GM19324 (cell line): ENCODE data around the gene IGSF3.
"Not testable (repeated sequence)": the region's sequence is repeated elsewhere in the genome, so short reads cannot be mapped to it uniquely, and the experiment has no call there.

Experiments
- ATAC-seq: cut with Tn5 transposase; IDR thresholded peaks from one replicate; pipeline ENCODE4 v1.9.1; 2021; ENCODE audit warnings: mild to moderate bottlenecking, moderate library complexity; ENCODE audit not compliant: unreplicated experiment, low FRiP score

The IGSF3 gene

GRCh38 chr1:116631996-116632925, 35.3 kb downstream of the IGSF3 start:
- ATAC-seq: not testable (repeated sequence)

- not testable (repeated sequence) for ATAC-seq
These were observed 36.0 kb downstream of the IGSF3 start for GRCh38 chr1:116631554-116631953.

GRCh38 chr1:116630057-116630456, 37.5 kb downstream of the IGSF3 start:
- not testable (repeated sequence) for ATAC-seq

GRCh38 chr1:116629441-116629840, 38.1 kb downstream of the IGSF3 start:
- ATAC-seq: not testable (repeated sequence)

- no peak for ATAC-seq
These were observed 39.1 kb downstream of the IGSF3 start for GRCh38 chr1:116628448-116628847.

DNA sequence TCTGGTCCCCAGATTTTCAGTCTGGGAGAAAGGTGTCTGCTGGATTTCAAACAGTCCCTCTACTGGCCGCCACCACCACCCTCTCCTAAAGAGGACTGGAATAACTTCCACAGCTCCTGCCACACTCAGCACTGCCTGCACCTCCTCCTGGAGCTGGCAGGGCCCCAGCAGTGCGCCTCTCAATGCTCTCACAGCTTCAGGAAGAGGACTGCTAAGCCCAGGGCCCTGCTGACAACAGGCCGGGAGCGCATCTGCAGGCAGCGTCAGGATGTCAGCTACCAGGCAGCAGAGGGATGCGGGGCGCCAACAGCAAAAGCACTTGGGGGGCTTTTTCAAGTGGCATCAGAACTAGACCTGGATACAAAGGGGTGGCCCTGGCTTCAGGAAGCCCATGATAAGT, 40.2 kb downstream of the IGSF3 start:
- not testable (repeated sequence) for ATAC-seq

GRCh38 chr1:116626915-116627314, 40.6 kb downstream of the IGSF3 start:
- ATAC-seq: not testable (repeated sequence)

DNA sequence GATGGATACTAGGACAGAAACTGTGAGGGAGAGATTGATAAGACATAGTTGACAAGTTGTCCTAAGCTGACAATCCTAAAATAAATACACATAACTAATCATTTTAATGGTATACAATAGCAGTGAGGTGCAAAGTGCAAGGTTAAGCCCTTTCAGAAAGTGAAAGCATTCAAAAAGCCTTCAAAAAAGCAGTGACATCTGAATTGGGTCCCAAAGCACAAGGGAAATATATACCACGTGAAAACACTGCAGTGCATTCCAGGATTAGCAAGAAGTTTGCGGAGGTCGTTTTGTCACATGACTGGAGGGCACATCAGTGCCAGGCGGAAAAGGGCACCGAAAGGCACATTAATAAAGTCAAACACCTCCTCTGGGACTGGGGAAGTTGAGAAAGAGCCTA, 42.4 kb downstream of the IGSF3 start:
- not testable (repeated sequence) for ATAC-seq

DNA sequence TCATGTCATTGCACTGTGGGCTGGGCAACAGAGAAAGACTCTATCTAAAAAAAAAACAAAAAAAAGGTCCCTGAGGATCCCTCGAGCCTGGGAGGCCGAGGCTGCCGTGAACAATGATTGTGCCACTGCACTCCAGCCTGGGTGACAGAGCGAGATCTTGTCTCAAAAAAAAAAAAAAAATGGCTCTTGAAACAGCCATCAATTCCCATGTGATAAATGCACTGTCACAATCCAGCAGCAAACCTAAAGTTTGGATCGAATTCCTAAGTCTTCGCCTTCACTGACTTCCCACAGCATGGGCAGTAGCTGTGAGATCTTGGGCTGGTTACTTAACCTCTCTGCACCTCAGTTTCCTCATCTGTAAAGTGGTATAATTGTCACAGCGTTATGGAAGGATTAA, 43.5 kb downstream of the IGSF3 start:
- no peak for ATAC-seq

DNA sequence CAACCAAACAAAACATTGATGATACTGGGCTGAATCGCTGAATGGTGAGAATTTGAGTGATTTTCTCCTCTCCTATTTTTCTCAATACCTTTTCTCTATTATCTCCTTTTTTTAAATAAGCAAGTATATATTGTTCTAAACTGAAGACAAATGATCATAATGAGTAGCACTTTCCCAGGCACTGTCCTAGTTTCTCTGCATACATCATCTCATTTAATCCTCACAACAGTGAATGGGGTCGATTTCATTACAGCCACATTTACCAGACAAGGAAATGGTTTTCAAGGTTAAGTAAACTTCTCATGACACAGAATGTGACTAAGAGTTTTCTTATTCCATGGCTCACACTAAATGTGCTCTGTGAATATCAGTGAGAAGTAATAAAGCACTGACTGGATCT, 45.0 kb downstream of the IGSF3 start:
- not testable (repeated sequence) for ATAC-seq

- not testable (repeated sequence) for ATAC-seq
These were observed 45.8 kb downstream of the IGSF3 start for GRCh38 chr1:116621756-116622155.

GRCh38 chr1:116620392-116620791, 47.1 kb downstream of the IGSF3 start:
- not testable (repeated sequence) for ATAC-seq

- not testable (repeated sequence) for ATAC-seq
These were observed 48.4 kb downstream of the IGSF3 start for GRCh38 chr1:116619106-116619505.

DNA sequence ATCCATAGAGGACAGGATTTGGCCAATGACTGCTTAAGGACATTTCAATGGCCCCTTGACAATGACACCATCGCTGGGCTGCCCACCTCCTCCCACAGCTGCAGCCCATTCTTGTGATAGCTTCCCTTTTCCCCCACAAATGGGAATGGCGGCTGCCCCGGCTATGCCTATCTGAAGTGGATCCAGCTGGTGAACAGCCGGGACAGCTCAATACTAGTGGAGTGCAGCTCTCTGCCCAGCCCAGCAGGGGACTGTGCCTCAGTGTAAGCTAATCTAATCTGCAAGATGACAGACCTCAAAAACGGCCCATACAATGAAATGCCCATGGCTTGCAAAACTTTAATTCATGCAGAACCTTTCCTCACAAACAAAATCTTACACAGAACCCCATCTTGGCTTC, 49.7 kb downstream of the IGSF3 start:
- ATAC-seq: not testable (repeated sequence)

- ATAC-seq: not testable (repeated sequence)
These were observed 53.7 kb downstream of the IGSF3 start for GRCh38 chr1:116613825-116614224.

- not testable (repeated sequence) for ATAC-seq
These were observed 57.6 kb downstream of the IGSF3 start for GRCh38 chr1:116609801-116610371.

GRCh38 chr1:116608841-116609240, 58.7 kb downstream of the IGSF3 start:
- not testable (repeated sequence) for ATAC-seq

DNA sequence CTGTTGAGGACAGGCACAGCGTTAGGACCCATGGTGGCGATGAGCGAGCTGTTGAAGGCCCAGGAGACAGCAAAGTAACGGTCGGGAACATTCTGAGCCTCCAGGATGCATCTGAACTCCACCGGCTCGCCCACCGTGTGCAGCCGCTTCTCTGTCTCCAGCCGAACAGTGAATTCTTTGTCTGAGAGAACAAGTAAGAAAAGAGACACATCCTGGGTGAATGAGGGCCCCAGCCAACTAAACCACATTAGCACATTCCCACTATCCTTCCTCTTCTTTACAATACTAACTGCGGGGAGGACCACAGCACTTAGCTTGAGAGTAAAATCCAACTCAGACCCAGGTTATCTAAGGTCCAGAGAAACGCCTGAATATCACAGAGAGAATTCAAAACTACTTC, 59.4 kb downstream of the IGSF3 start:
- not testable (repeated sequence) for ATAC-seq

GRCh38 chr1:116607463-116607862, 60.1 kb downstream of the IGSF3 start:
- ATAC-seq: not testable (repeated sequence)

DNA sequence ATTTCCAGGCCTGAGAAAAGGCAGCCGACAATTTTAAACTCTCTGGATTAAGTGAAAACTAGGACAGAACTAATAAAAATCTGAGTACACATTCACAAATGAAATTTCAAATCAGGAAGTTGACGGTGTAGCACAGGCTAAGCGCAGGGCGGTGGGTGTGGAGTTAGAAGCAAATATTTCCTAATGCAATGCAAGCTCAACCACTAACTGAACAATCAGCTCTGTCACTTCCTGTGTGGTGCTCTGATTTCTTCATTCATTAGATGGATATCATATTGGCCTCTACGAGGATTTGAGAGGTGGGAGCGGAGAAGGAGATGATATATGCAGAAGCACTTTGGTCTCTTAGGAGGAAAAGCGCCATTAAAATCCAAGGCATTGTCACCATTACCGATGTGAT, 61.5 kb downstream of the IGSF3 start:
- ATAC-seq: not testable (repeated sequence)

DNA sequence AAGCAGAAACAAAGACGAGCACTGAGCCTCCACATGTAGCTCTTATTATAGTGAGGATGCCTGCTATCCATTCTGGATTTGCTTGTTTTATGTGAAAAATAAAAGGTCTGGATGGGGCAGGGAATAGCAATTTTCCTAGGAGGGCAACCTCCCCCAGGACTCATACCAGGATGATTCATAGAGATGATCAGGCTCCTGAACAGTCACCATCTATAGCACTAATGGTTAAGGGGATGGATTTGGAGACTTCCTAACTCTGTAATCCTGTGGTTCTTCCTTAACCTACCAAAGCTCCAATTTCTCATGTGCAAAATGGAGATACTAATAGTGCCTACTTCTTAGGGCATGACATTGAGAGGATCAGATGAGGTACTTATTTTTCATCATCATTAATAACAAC, 62.2 kb downstream of the IGSF3 start:
- no peak for ATAC-seq

GRCh38 chr1:116604408-116604807, 63.1 kb downstream of the IGSF3 start:
- not testable (repeated sequence) for ATAC-seq
